Body of pancreas (tissue), 4 donors: ENCODE data around the gene HEBP1.

ENCODE experiments used
- CTCF ChIP-seq, 7 experiments: fragments of 450-650 bp in 4 of 7; fragments of 200-600 bp in 3 of 7; sonication (generic) in 3 of 7; IDR thresholded peaks; one replicate each; pipeline ENCODE4 v1.5.1; 2016 to 2019; ENCODE audit warnings: antibody characterized with exemption in 7 of 7
- POLR2A ChIP-seq, 3 donors: fragments of 450-650 bp; IDR thresholded peaks; one replicate each; pipeline ENCODE4 v1.6.1; 2016; ENCODE audit warnings: antibody characterized with exemption in 3 of 3, mild to moderate bottlenecking in 2 of 3

- TF ChIP-seq CTCF (IDR thresholded peaks at IDR 0.05) (no peak), POLR2A (IDR thresholded peaks at IDR 0.05) (no peak)
These were observed 39.4 kb upstream of the HEBP1 start for GRCh38 chr12:13039328-13039956.
